DND-41 (cell line): ENCODE data around the gene STAT4.

ENCODE experiments used
- EZH2 ChIP-seq: IDR thresholded peaks from 3 replicates; pipeline ENCODE4 v1.6.1; 2012; ENCODE audit warnings: borderline replicate concordance, low read depth, mild to moderate bottlenecking, moderate library complexity, low read length, inconsistent platforms; ENCODE audit not compliant: severe bottlenecking
- TF ChIP-seq, protein P1 (sequence below): IDR thresholded peaks from 2 replicates; pipeline ENCODE4 v1.5.1; 2012; ENCODE audit warnings: borderline replicate concordance, low read length, moderate library complexity, mild to moderate bottlenecking; ENCODE audit not compliant: poor library complexity, severe bottlenecking; ENCODE audit errors: extremely low read depth

DNA sequence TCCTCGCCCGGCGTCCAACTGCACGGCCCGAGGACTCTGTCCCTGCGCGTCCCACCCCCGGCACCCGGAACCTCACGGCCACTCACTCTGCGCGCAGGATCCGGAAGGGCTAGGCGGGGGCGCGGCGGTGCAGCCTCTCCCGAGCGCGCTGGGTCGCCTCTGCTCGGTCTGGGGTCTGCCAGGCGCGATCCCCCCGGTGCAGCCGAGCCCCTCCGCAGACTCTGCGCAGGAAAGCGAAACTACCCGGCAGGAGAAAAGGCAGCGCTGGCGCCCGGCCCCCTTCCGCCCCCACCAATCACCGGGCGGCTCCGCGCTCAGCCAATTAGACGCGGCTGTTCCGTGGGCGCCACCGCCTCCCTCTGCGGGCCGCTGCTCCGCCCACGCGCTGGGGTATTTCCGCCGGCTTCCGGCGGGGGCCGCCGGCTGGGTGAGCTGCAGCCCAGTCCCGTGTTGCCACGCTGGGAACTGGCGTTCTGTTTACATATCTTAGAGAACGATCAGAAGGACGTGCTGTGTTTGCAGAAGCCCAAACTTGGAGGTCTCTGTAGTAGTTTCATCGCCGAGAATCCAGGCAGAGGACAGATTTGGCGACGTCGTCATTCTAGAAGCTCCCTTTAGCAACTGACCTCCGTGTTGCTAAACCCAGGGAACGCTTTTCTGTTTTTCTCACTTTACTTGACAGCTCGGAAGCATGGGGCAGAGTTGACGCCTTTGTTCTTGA lies 136.7 kb downstream of the STAT4 start, which contains the start of gene STAT1:
- TF ChIP-seq, protein P1, sequence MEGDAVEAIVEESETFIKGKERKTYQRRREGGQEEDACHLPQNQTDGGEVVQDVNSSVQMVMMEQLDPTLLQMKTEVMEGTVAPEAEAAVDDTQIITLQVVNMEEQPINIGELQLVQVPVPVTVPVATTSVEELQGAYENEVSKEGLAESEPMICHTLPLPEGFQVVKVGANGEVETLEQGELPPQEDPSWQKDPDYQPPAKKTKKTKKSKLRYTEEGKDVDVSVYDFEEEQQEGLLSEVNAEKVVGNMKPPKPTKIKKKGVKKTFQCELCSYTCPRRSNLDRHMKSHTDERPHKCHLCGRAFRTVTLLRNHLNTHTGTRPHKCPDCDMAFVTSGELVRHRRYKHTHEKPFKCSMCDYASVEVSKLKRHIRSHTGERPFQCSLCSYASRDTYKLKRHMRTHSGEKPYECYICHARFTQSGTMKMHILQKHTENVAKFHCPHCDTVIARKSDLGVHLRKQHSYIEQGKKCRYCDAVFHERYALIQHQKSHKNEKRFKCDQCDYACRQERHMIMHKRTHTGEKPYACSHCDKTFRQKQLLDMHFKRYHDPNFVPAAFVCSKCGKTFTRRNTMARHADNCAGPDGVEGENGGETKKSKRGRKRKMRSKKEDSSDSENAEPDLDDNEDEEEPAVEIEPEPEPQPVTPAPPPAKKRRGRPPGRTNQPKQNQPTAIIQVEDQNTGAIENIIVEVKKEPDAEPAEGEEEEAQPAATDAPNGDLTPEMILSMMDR, result no peak
- no peak for TF ChIP-seq EZH2
